Osteoblast (primary cell): ENCODE data around the gene GPR22. TPM values are rescaled to one million over a fixed set of nuclear protein-coding genes. Genes with fewer than 3 reads are reported as not detected.

ENCODE experiments used
- DNase-seq: peaks from one replicate; pipeline ENCODE4 v3.0.0; 2011; ENCODE audit warnings: low spot score, mixed read lengths; ENCODE audit not compliant: insufficient read length; ENCODE audit errors: missing footprints
- H2AFZ ChIP-seq: 2 replicates; pipeline ENCODE4 v1.6.0; 2011; ENCODE audit warnings: mild to moderate bottlenecking, low read length
- H3K27ac ChIP-seq: 2 replicates; pipeline ENCODE4 v1.5.1; 2011; ENCODE audit warnings: mild to moderate bottlenecking, low read depth, low read length, moderate library complexity
- H3K27me3 ChIP-seq: 2 replicates; pipeline ENCODE4 v1.6.0; 2012; ENCODE audit warnings: mild to moderate bottlenecking, control low read depth, inconsistent platforms, low read length, moderate library complexity; ENCODE audit not compliant: insufficient read depth
- H3K36me3 ChIP-seq: 2 replicates; pipeline ENCODE4 v1.5.1; 2011; ENCODE audit warnings: mild to moderate bottlenecking, low read length, control low read depth, moderate library complexity; ENCODE audit not compliant: insufficient read depth
- H3K4me1 ChIP-seq: 2 replicates; pipeline ENCODE4 v1.5.1; 2011; ENCODE audit warnings: mild to moderate bottlenecking, low read length, control low read depth, moderate library complexity; ENCODE audit not compliant: insufficient read depth
- H3K4me2 ChIP-seq: 2 replicates; pipeline ENCODE4 v1.6.0; 2011; ENCODE audit warnings: mild to moderate bottlenecking, low read length; ENCODE audit not compliant: insufficient read depth
- H3K4me3 ChIP-seq: fragments of 200-600 bp; sonication (generic); 3 replicates; pipeline ENCODE4 v1.5.1; 2012; ENCODE audit warnings: mild to moderate bottlenecking, low read length, inconsistent platforms; ENCODE audit not compliant: insufficient read depth
- H3K79me2 ChIP-seq: 2 replicates; pipeline ENCODE4 v1.6.0; 2012; ENCODE audit warnings: mild to moderate bottlenecking, low read length, control low read depth, inconsistent platforms; ENCODE audit not compliant: insufficient read depth
- H3K9me3 ChIP-seq: 2 replicates; pipeline ENCODE4 v1.5.1; 2011; ENCODE audit warnings: low read depth, low read length, control low read depth
- H4K20me1 ChIP-seq: 2 replicates; pipeline ENCODE4 v1.6.0; 2012; ENCODE audit warnings: mild to moderate bottlenecking, low read length, control low read depth; ENCODE audit not compliant: insufficient read depth
- total RNA-seq: library from RNA; depleted of rRNA; stranded (reverse); fragments of >200 nt; gene quantifications from 2 replicates; pipeline ENCODE4 v1.2.3, GENCODE V29; 2012
- TF ChIP-seq, protein P1 (sequence below): IDR thresholded peaks from 2 replicates; pipeline ENCODE4 v1.5.1; 2011; ENCODE audit warnings: mild to moderate bottlenecking, low read depth, low read length, moderate library complexity; ENCODE audit errors: extremely low read depth

GPR22 gene
- total RNA-seq, 1 donor, result not detected

DNA sequence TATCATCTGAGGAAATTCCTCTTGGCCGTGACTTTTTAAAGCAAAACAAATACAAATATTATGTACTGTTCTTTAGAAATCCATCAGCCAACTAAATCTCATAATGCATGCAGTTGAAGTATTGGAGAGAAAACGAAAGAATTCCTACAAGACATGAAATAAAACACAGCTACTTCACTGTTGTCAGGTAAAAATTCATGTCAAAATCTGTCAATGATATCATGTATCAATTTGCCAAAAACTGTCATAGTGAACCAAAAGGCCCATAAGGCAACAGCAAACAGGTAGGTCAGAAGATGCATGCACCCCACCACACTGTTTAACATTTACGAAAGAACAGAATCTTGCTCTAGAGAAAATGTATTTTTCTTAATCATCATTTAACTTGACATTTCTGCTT, 2.3 kb downstream of the GPR22 start:
- no peak overlapping the region for H3K4me3 ChIP-seq

DNA sequence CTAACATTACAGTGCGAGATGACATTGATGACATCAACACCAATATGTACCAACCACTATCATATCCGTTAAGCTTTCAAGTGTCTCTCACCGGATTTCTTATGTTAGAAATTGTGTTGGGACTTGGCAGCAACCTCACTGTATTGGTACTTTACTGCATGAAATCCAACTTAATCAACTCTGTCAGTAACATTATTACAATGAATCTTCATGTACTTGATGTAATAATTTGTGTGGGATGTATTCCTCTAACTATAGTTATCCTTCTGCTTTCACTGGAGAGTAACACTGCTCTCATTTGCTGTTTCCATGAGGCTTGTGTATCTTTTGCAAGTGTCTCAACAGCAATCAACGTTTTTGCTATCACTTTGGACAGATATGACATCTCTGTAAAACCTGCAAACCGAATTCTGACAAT, 4.3 kb downstream of the GPR22 start:
- Histone ChIP-seq H3K27me3 (no peaks in the 10 kb centered on the region), H3K79me2 (no peaks in the 10 kb centered on the region), H3K36me3 (no peaks in the 10 kb centered on the region), H3K27ac (no peak overlapping the region), H4K20me1 (no peaks in the 10 kb centered on the region), H3K9me3 (no peaks in the 10 kb centered on the region), H3K4me2 (no peak overlapping the region), H3K4me3 (no peak overlapping the region), H3K4me1 (no peaks in the 10 kb centered on the region), H2AFZ (no peak overlapping the region)
- TF ChIP-seq, protein P1, sequence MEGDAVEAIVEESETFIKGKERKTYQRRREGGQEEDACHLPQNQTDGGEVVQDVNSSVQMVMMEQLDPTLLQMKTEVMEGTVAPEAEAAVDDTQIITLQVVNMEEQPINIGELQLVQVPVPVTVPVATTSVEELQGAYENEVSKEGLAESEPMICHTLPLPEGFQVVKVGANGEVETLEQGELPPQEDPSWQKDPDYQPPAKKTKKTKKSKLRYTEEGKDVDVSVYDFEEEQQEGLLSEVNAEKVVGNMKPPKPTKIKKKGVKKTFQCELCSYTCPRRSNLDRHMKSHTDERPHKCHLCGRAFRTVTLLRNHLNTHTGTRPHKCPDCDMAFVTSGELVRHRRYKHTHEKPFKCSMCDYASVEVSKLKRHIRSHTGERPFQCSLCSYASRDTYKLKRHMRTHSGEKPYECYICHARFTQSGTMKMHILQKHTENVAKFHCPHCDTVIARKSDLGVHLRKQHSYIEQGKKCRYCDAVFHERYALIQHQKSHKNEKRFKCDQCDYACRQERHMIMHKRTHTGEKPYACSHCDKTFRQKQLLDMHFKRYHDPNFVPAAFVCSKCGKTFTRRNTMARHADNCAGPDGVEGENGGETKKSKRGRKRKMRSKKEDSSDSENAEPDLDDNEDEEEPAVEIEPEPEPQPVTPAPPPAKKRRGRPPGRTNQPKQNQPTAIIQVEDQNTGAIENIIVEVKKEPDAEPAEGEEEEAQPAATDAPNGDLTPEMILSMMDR, result no peak
- no peak for DNase-seq

More for the DNA sequence above, 2.3 kb downstream of the GPR22 start:
- Histone ChIP-seq H3K27me3 (no peaks in the 10 kb centered on the region), H3K27ac (no peak overlapping the region), H4K20me1 (no peaks in the 10 kb centered on the region), H3K79me2 (no peaks in the 10 kb centered on the region), H3K9me3 (no peaks in the 10 kb centered on the region), H3K4me2 (no peak overlapping the region), H2AFZ (no peak overlapping the region), H3K4me1 (no peaks in the 10 kb centered on the region), H3K36me3 (no peaks in the 10 kb centered on the region)
- TF ChIP-seq, protein P1, result no peak
- DNase-seq, result no peak

DNA sequence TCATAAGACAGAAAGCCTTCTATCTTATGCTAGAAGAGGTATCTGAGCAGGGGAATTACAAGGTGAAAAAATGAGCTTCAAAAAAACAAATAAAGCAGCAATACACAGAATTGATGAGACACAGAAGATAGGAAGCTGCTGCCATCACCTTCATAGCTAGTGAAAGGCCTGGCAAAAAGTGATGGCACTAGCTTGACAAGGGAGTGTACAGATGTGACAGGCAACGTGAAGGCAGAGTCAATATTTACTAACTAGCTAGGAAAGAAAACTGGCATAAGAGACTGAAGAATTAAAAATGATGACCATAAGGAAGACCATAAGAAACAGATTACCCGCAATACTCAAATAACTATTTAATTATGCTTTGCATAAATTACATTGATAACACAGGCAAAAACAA, 9.4 kb downstream of the GPR22 start:
- Histone ChIP-seq H3K27me3 (no peaks in the 10 kb centered on the region), H4K20me1 (no peaks in the 10 kb centered on the region), H3K4me2 (no peak overlapping the region), H3K4me1 (no peaks in the 10 kb centered on the region), H3K9me3 (no peaks in the 10 kb centered on the region), H3K4me3 (no peak overlapping the region), H3K27ac (no peak overlapping the region), H3K79me2 (no peaks in the 10 kb centered on the region), H3K36me3 (no peaks in the 10 kb centered on the region), H2AFZ (no peak overlapping the region)
- TF ChIP-seq, protein P1, result no peak
- DNase-seq, result no peak

DNA sequence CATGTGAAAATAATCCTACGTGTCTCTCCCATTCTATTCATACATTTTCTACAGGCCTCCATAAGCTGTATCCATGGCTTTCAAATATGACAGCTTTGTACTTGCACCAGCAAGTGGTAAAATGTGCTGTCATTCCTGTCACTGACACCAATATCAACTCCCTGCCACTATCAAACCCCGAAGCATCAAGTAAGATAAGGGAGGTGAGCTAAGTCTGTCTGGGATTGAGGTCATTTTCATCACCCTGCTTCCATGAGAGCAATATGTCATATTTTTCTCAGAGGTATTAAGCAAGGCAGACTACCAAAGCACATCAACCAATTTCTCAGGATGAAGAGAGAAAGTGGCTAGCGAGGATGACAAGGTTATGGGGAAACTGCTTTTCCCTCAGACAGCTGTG, 11.1 kb downstream of the GPR22 start:
- H3K27me3 ChIP-seq, result no peaks in the 10 kb centered on the region
- H3K4me3 ChIP-seq, result no peak overlapping the region
- H2AFZ ChIP-seq, result no peak overlapping the region
- H3K4me2 ChIP-seq, result no peak overlapping the region
- TF ChIP-seq, protein P1, result no peak
- H3K9me3 ChIP-seq, result no peaks in the 10 kb centered on the region
- no peak for DNase-seq
- no peak overlapping the region for H3K27ac ChIP-seq
- H3K79me2 ChIP-seq, result no peaks in the 10 kb centered on the region
- no peaks in the 10 kb centered on the region for H4K20me1 ChIP-seq
- H3K4me1 ChIP-seq, result no peaks in the 10 kb centered on the region
- no peaks in the 10 kb centered on the region for H3K36me3 ChIP-seq
